OCI-LY1 (cell line): ENCODE measurements around the gene TRIO.

Experiments
- EZH2 ChIP-seq: fragments of 200-600 bp; sonication (generic), shearing (Covaris generic); IDR thresholded peaks from 2 replicates; pipeline ENCODE4 v1.8.0; 2017; ENCODE audit warnings: borderline replicate concordance, mixed run types, mild to moderate bottlenecking, antibody characterized with exemption, low read length, moderate library complexity, mixed read lengths
- TF ChIP-seq, protein P1 (sequence below): fragments of 200-600 bp; sonication (generic), shearing (Covaris generic); IDR thresholded peaks from 2 replicates; pipeline ENCODE4 v1.5.1; 2017; ENCODE audit warnings: mild to moderate bottlenecking, antibody characterized with exemption, low read length, moderate library complexity, mixed read lengths

DNA sequence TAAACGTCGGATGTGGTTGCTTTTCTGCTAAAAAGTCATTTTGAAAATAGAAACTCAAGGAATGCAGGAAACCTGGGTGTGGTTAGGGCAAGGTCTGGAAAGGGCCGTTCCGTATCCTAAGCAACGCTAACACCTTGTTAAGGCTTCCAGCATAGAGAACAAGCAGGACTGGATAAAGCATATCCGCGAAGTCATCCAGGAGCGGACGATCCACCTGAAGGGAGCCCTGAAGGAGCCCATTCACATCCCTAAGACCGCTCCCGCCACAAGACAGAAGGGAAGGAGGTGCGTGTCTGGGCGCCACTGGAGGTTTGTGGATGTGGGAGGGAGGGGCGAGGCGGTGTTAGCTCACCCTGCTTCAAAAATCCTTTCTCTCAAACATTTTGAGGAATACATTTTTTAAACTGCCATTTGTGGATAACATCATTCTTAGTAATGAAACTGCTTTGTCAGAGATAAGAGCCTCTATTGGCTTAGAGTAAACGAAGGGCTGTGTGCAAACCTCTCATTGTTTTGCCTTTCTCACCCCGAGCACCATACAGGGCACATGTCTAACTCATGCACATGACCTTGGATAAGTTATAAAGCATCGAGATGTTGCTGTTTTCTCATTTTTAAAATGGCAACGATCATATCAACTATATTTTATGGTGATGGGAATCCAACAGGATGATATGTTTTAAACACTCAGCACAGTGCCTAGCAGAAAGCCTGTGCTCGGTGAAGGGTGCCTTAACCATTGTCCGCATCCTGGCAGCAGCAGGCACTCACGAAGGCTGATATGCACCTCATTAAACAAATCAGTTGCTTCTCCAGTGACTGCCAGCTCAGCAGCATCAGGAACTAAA is 262.8 kb downstream of the TRIO start:
- TF ChIP-seq, protein P1, sequence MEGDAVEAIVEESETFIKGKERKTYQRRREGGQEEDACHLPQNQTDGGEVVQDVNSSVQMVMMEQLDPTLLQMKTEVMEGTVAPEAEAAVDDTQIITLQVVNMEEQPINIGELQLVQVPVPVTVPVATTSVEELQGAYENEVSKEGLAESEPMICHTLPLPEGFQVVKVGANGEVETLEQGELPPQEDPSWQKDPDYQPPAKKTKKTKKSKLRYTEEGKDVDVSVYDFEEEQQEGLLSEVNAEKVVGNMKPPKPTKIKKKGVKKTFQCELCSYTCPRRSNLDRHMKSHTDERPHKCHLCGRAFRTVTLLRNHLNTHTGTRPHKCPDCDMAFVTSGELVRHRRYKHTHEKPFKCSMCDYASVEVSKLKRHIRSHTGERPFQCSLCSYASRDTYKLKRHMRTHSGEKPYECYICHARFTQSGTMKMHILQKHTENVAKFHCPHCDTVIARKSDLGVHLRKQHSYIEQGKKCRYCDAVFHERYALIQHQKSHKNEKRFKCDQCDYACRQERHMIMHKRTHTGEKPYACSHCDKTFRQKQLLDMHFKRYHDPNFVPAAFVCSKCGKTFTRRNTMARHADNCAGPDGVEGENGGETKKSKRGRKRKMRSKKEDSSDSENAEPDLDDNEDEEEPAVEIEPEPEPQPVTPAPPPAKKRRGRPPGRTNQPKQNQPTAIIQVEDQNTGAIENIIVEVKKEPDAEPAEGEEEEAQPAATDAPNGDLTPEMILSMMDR, result no peak
- TF ChIP-seq EZH2, result no peak
